GM12874 (cell line): Measurements from ENCODE around the gene RGL4.

Experiments
- CTCF ChIP-seq: IDR thresholded peaks from 2 replicates; pipeline ENCODE4 v1.5.1; 2011; ENCODE audit warnings: low read depth, mild to moderate bottlenecking, control low read depth, low read length, moderate library complexity; ENCODE audit not compliant: insufficient read depth

Gene RGL4, protein sequence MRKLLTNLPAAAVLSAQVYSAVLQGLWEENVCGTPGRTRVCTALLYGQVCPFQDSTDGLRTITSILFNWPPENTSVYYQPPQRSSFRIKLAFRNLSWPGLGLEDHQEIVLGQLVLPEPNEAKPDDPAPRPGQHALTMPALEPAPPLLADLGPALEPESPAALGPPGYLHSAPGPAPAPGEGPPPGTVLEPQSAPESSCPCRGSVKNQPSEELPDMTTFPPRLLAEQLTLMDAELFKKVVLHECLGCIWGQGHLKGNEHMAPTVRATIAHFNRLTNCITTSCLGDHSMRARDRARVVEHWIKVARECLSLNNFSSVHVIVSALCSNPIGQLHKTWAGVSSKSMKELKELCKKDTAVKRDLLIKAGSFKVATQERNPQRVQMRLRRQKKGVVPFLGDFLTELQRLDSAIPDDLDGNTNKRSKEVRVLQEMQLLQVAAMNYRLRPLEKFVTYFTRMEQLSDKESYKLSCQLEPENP

DNA sequence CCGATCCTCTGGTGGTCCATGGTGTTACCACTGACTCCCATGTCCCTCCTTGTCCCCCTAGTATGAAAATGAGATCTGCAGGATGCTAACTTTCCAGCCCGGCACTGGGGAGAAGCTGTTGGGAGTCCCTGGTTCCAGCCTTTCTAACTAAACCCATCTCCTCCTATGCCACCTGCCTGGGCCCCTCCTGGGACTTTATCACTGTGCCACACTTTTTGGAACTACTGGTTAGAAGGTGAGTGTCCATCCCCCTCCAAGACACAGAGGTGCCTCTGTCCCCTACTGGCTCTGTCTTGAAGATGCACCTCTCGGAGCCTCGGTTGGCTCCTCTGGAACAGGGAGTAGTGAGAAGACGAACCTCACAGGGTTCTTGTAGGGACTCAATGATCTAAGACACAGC lies at the start of gene RGL4:
Gene RGL4 (plus strand): TSS at position 301 of the 400 bp plus-strand sequence. CDS start 1,018 bp downstream, outside the sequence.
- TF ChIP-seq CTCF = no peak

DNA sequence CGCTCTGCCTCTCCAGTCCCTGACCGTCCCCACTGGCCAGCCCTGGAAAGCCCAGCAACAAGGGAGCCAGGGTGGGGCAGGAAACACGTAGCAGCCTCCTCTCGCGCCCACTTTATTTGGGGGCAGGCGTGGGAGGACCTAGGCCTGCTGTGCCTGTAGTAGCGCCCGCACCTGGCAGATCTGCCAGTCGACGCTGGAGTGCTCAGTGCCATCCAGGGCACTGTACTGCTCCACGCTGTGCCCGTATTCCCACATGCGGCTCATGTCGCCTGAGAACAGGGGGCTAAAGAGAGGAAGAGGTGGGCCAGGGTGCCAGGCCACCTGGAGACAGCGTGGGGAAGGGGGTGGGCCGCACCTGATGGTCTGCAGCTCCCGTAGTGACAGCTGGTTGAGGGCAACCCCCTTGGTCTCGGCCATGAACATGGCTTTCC lies 41.7 kb upstream of the RGL4 start:
- TF ChIP-seq CTCF = no peak

GRCh38 chr22:23651676-23652075 lies 39.1 kb upstream of the RGL4 start:
- TF ChIP-seq CTCF = no peak

DNA sequence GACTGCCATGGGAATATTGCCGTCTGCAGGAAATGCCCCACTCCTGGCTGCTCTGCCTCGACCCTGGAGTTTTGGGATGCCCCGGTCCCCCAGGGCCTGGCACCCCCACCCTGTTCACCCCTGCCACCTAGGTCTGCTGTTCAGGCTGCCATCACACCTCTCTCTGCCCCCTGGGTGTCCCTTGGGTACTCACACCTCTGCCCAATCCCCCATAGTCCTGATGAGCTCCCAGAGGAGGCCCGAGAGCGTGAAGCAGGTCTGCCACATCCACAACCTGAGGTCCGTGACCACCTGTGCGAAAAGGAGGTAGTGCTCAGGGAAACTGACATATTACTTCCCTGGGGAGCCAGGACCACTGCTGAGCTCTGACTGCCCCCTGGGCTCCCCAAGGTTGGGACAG lies 38.5 kb upstream of the RGL4 start:
- no peak for TF ChIP-seq CTCF

DNA sequence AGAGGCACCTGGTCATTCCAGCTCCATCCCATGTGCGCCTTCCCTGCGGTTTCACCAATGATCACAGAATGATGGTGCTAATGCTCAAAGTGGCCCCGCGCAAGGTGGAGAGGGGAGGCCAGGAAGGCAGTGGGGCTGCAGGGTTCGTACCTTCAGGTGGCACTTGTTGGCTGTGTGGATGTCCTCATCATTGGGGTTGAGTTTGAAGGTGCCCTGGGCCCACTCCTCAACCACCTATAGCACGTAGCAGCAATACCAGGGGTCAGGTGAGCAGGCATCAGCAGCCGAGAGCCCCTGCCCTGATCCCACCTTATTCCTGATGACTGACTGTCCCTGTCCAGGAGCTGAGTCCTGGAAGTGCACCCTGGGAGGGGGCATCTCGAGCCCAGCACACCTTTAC lies 38.1 kb upstream of the RGL4 start:
- no peak for TF ChIP-seq CTCF

- TF ChIP-seq CTCF = no peak
Measured at GRCh38 chr22:23655891-23656475, 34.8 kb upstream of the RGL4 start.

- no peak for TF ChIP-seq CTCF
Measured at GRCh38 chr22:23657727-23658126, 33.1 kb upstream of the RGL4 start.
